Transverse colon (tissue), 4 donors: ENCODE measurements around the gene ESAM. TPM values are rescaled to one million over a fixed set of nuclear protein-coding genes. Genes with fewer than 3 reads are reported as not detected.

Experiments used
- DNase-seq: peaks from one replicate; pipeline ENCODE4 v3.0.0-alpha.2; 2019
- H3K27ac ChIP-seq, 4 donors: fragments of 200-600 bp; sonication (generic); 2 replicates each; pipeline ENCODE4 v1.5.1; 2016 to 2018; ENCODE audit warnings: inconsistent platforms in 4 of 4
- H3K27me3 ChIP-seq: fragments of 200-600 bp; sonication (generic); 2 replicates; pipeline ENCODE4 v1.5.1; 2017; ENCODE audit warnings: inconsistent platforms
- H3K36me3 ChIP-seq, 4 donors: fragments of 200-600 bp; sonication (generic); 2 replicates each; pipeline ENCODE4 v1.5.1; 2017 to 2019; ENCODE audit warnings: inconsistent platforms in 4 of 4
- H3K4me1 ChIP-seq, 4 donors: fragments of 200-600 bp; sonication (generic); 2 replicates each; pipeline ENCODE4 v1.5.1; 2017 to 2020; ENCODE audit warnings: inconsistent platforms in 4 of 4
- H3K4me3 ChIP-seq, 4 donors: fragments of 200-600 bp; sonication (generic); 1 replicate in 1 of 4; 2 replicates in 3 of 4; pipeline versions ENCODE4 v1.5.1 to v1.6.1; 2017 to 2019; ENCODE audit warnings: inconsistent platforms in 4 of 4
- H3K9me3 ChIP-seq, 2 donors: fragments of 200-600 bp; sonication (generic); 2 replicates each; pipeline ENCODE4 v1.5.1; 2017 to 2019; ENCODE audit warnings: inconsistent platforms in 2 of 2
- CTCF ChIP-seq, 5 experiments: fragments of 200-600 bp in 3 of 5; fragments of 450-650 bp in 2 of 5; sonication (generic) in 3 of 5; IDR thresholded peaks; 1 replicate in 2 of 5; 2 replicates in 3 of 5; pipeline ENCODE4 v1.5.1; 2016 to 2017; ENCODE audit warnings: antibody characterized with exemption in 5 of 5, inconsistent platforms in 3 of 5, mild to moderate bottlenecking in 2 of 5, moderate library complexity in 1 of 5
- EP300 ChIP-seq: sonication (generic); formaldehyde crosslinking; IDR thresholded peaks from one replicate; pipeline ENCODE4 v1.6.1; 2017; ENCODE audit warnings: antibody characterized with exemption, low read depth
- POLR2A ChIP-seq: fragments of 450-650 bp; IDR thresholded peaks from one replicate; pipeline ENCODE4 v1.6.1; 2016; ENCODE audit warnings: antibody characterized with exemption, mild to moderate bottlenecking, moderate library complexity
- POLR2AphosphoS5 ChIP-seq, 3 donors: sonication (generic); formaldehyde crosslinking; IDR thresholded peaks; one replicate each; pipeline ENCODE4 v1.6.1; 2016; ENCODE audit warnings: antibody characterized with exemption in 3 of 3
- WGBS, 2 donors: methylation state at CpG; one replicate each; pipeline ENCODE4 v1.1.5; 2018; ENCODE audit warnings: low coverage in 1 of 2; 5-methylcytosine and 5-hydroxymethylcytosine counted together
- in situ Hi-C, 4 donors: fragments of 200-750 bp; cut with MboI; loops; one replicate each; pipeline versions ENCODE4 v1.15.0 to v1.15.1; 2017; ENCODE audit warnings: low sequenced_read_pairs in 3 of 4, low pct_ligation_motif_present in 1 of 4, low pct_unique_long_range_greater_than_20kb in 1 of 4
- intact Hi-C: fragments of 100-400 bp; cut with DNase I; formaldehyde crosslinking; loops from one replicate; pipeline ENCODE4 v1.15.1; 2023; ENCODE audit warnings: low total_unique reads
- total RNA-seq, 4 donors: library from RNA; depleted of rRNA; stranded (reverse); fragments of >200 nt; gene quantifications; one replicate each; pipeline ENCODE4 v1.1.0, GENCODE V29; 2016

The ESAM gene
- total RNA-seq, 4 donors from 2014 or later, result 5.8 to 10.1 (median 6.5) TPM

DNA sequence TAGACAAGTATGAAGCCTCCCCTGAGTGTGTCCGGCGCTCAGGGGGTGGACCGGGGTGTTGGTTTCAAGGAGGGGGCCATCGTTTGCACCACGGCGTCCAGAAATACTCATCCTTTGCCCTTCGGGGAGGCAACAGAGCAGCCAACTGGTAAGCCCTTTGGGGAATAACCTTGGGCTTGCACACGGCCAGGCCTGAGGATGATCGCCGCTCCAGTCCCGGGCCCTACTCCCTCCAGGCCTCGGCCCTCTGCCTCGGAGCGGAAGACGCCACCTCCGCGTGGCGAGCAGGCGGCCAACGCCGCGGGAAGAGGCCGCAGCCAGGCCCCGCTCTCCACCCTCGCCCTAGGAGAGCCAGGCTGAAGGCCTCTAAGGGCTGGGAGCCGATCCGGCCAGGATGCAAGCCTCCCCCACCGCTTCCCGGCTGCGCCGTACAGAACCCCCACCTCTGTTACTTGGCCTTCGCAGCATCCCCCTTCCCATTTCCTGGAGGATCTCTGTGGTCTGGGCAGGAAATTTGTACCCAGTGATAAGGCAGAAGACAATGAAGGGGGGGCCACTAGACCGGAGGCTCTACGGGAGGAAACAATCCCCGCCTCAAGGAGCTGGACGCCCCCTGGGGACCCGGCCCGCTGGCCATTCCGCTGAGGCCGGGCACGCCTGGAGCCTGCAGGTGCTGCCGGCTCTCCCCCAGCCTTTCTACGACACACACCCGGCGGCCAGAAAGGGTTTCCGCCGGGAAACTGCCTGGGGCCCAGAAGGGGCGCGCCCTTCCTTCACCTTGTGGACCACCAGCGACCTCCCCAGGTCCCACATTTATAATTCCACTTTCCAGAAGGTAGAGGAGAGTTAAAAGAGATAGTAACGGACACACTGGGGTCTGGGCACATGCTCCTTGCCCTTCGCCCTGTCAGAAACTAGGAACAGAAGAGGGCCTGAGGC lies 2.6 kb downstream of the ESAM start:
- Histone ChIP-seq H3K4me1 (peaks cover 10 to 52% (median 35%) of the 10 kb centered on the region in 4 donors), H3K36me3 (no peaks in the 10 kb centered on the region), H3K27me3 (peaks cover 71% of the 10 kb centered on the region), H3K9me3 (no peaks in the 10 kb centered on the region), H3K27ac (peak overlapping the region; percentile 48 to 83 (median 59)), H3K4me3 (peak overlapping the region in 2 of 4 donors; percentile 22 to 66)
- WGBS, 2 donors, result 52% methylated on average over 52 of the region's 52 CpGs; no CpG with 5 or more reads in 1 of the 2 donors
- TF ChIP-seq POLR2A (no peak), POLR2AphosphoS5 (IDR thresholded peaks at IDR 0.05) (peak in 1 of 3 donors; percentile 4), CTCF (IDR thresholded peaks at IDR 0.05) (no peak)
- intact Hi-C loops, result loop anchor here (5.0 kb wide), 1 partner anchor 78 kb away; no protein-coding TSS in a partner anchor
- in situ Hi-C loops, result loop anchor here (5.0 to 25.0 kb wide), 4 partner anchors 75 to 97 kb away; partner anchors contain the start of genes SIAE (in 3 of the 4) and SPA17 (in 3 of the 4)
- no peak for DNase-seq

- H3K27me3 ChIP-seq, result peaks cover 71% of the 10 kb centered on the region
These were observed 3.5 kb downstream of the ESAM start for GRCh38 chr11:124758355-124759265.

DNA sequence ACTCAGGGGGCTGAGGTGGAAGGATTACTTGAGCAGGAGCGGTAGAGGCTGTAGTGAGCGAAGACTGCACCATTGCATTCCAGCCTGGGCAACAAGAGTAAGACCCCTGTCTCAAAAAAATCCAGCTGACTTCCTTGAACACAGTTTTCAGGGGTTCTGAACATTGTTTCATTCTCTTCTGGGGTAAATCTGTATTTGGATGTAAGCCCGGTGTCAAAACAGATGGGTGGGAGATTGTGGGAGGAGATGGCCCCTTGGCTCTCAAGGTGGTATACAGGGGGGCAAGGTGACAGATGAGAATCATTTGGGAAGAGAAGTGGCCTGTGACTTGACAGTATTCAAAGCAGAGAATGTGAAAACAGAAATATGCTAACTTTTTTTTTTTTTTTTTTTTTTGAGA lies 4.8 kb downstream of the ESAM start:
- intact Hi-C loops (no loop called here), in situ Hi-C loops (loop anchor here in 1 of 4 donors (25.0 kb wide), 1 partner anchor 95 kb away; the partner anchor contains the start of genes SIAE and SPA17)
- WGBS, 2 donors, result 60 to 81% methylated on average over 1 to 3 of the region's 3 CpGs
- peaks cover 64% of the 10 kb centered on the region for H3K27me3 ChIP-seq
- peaks cover 10 to 47% (median 32%) of the 10 kb centered on the region in 4 donors for H3K4me1 ChIP-seq
- no peaks in the 10 kb centered on the region for H3K36me3 ChIP-seq
- no peaks in the 10 kb centered on the region for H3K9me3 ChIP-seq
- TF ChIP-seq CTCF (IDR thresholded peaks at IDR 0.05) (no peak), EP300 (no peak), POLR2A (no peak), POLR2AphosphoS5 (IDR thresholded peaks at IDR 0.05) (no peak)
- no peak overlapping the region for H3K4me3 ChIP-seq
- no peak for DNase-seq
- H3K27ac ChIP-seq, result no peak overlapping the region

More at GRCh38 chr11:124758355-124759265, 3.5 kb downstream of the ESAM start:
- 0 to 11% methylated on average over 15 to 46 of the region's 53 CpGs for WGBS, 2 donors
- H3K4me3 ChIP-seq, result peak overlapping the region in 3 of 4 donors; percentile 3 to 46 (median 22)
- H3K36me3 ChIP-seq, result no peaks in the 10 kb centered on the region
- in situ Hi-C loops (loop anchor here in 1 of 4 donors (25.0 kb wide), 1 partner anchor 96 kb away; the partner anchor contains the start of genes SIAE and SPA17), intact Hi-C loops (no loop called here)
- peaks cover 10 to 48% (median 33%) of the 10 kb centered on the region in 4 donors for H3K4me1 ChIP-seq
- peak; percentile 91 for DNase-seq
- TF ChIP-seq CTCF (IDR thresholded peaks at IDR 0.05) (peak; percentile 72 to 93 (median 83)), EP300 (no peak)
- H3K9me3 ChIP-seq, result no peaks in the 10 kb centered on the region
- peak overlapping the region; percentile 38 to 61 (median 52) for H3K27ac ChIP-seq
